ENCODE measurements around the gene FAM185A.

- TF ChIP-seq EZH2 (IDR thresholded peaks at IDR 0.05; ENCODE audit: low read length, unreplicated experiment): no peak
- no peak for TF ChIP-seq CTCF (conservative IDR thresholded peaks at IDR 0.05; ENCODE audit: low read depth, low read length)
- no peak for TF ChIP-seq EZH2phosphoT487 (IDR thresholded peaks at IDR 0.05; ENCODE audit: borderline replicate concordance, low read length)
Measured at GRCh38 chr7:102843850-102844249, 95.1 kb downstream of the FAM185A start.
